Pulmonary artery endothelial cell (primary cell): ENCODE measurements around the gene LTC4S. TPM values are rescaled to one million over a fixed set of nuclear protein-coding genes. Genes with fewer than 3 reads are reported as not detected.

Experiments
- DNase-seq: peaks from one replicate; pipeline ENCODE4 v3.0.0-alpha.2; 2011; ENCODE audit warnings: low read depth, low spot score
- total RNA-seq: library from RNA; depleted of rRNA; stranded (reverse); fragments of >200 nt; gene quantifications from 2 replicates; pipeline ENCODE4 v1.2.3, GENCODE V29; 2014

Gene LTC4S
- total RNA-seq, 1 donor from 2014 or later, result 0.66 TPM

DNA sequence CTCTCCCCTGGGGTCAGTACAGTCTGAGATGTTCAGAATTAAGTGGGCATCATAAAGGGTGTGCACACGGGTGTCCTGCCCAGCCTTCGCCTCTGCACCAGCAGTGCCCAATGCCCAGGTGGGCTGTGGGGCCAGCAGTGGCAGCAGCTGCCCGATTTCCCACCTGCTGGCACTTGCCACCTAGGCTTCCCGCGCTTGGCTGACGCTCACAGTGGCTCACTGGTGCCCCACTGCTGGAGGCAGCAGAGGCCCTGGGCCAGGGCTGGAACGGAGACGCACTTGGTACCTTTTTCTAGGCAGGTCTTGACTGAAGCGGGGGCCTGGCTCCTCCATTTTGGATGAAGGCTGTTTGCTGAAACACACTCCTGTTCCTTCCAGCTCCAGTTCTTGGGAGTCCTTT is 47.8 kb downstream of the LTC4S start:
- DNase-seq, result no peak

Other genes starting within 250 kb of the LTC4S start
- gene RUFY1, start 243.4 kb upstream of the LTC4S start, total RNA-seq, result 46.6 and 51.8 TPM in 2 replicates
- gene HNRNPH1, start 170.3 kb upstream of the LTC4S start, total RNA-seq, result 648 and 1,151 TPM in 2 replicates
- 0.26 TPM in 1 of 2 replicates, not detected in the other for gene CBY3, start 113.0 kb upstream of the LTC4S start, total RNA-seq
- 633 and 1,197 TPM in 2 replicates for gene CANX, start 95.0 kb upstream of the LTC4S start, total RNA-seq
- 7.3 and 8.0 TPM in 2 replicates for gene MAML1, start 61.2 kb upstream of the LTC4S start, total RNA-seq
- gene MGAT4B, start 12.9 kb downstream of the LTC4S start, total RNA-seq, result 138 and 185 TPM in 2 replicates
- 447 and 758 TPM in 2 replicates for gene SQSTM1, start 26.9 kb downstream of the LTC4S start, total RNA-seq
- 8.9 and 13.8 TPM in 2 replicates for gene MRNIP, start 64.8 kb downstream of the LTC4S start, total RNA-seq
- gene TBC1D9B, start 113.9 kb downstream of the LTC4S start, total RNA-seq, result 44.0 and 44.3 TPM in 2 replicates